H1 (cell line): Measurements from ENCODE around the gene SCARB2. TPM values are rescaled to one million over a fixed set of nuclear protein-coding genes. Genes with fewer than 3 reads are reported as not detected.

Source experiments
- CTCF ChIA-PET: fragments of 300-600 bp; sonication (Branson Sonifier 250); formaldehyde crosslinking; loops from one replicate; lab custom pipeline; 2021; ENCODE audit not compliant: partially characterized antibody; lab: Charles Lee
- POLR2A ChIA-PET: fragments of 300-600 bp; sonication (Branson Sonifier 250); formaldehyde crosslinking; loops from one replicate; lab custom pipeline; 2021; ENCODE audit warnings: inconsistent platforms; ENCODE audit not compliant: partially characterized antibody; lab: Charles Lee
- DNase-seq, 2 experiments: peaks; one replicate each; pipeline versions ENCODE4 v3.0.0 to v3.0.0-alpha.2; 2010 to 2022; ENCODE audit warnings: low spot score in 2 of 2, low read depth in 1 of 2, mixed read lengths in 1 of 2
- FAIRE-seq: peaks from 2 replicates; lab custom pipeline; 2011; peaks lifted over from hg19 to GRCh38; lab: Jason Lieb, UNC
- H2AFZ ChIP-seq: 2 replicates; pipeline ENCODE4 v1.8.1; 2012; ENCODE audit warnings: low read length, inconsistent platforms
- H2AK5ac ChIP-seq: 2 replicates; pipeline ENCODE4 v1.6.1; 2013; ENCODE audit warnings: low read depth, low read length
- H2BK120ac ChIP-seq: replicated peaks from 2 replicates; pipeline ENCODE3; 2013; ENCODE audit warnings: low read depth, low read length, inconsistent platforms
- H2BK12ac ChIP-seq: 2 replicates; pipeline ENCODE4 v1.6.1; 2013; ENCODE audit warnings: low read depth, low read length
- H2BK15ac ChIP-seq: 2 replicates; pipeline ENCODE4 v1.6.1; 2013; ENCODE audit warnings: low read length
- H2BK20ac ChIP-seq: 2 replicates; pipeline ENCODE4 v1.6.1; 2013; ENCODE audit warnings: low read length
- H2BK5ac ChIP-seq: 2 replicates; pipeline ENCODE4 v1.6.1; 2013; ENCODE audit warnings: low read depth, low read length
- H3K14ac ChIP-seq: 2 replicates; pipeline ENCODE4 v1.6.1; 2013; ENCODE audit warnings: inconsistent platforms; ENCODE audit not compliant: insufficient read length
- H3K18ac ChIP-seq: 2 replicates; pipeline ENCODE4 v1.6.1; 2013; ENCODE audit warnings: low read length; ENCODE audit errors: extremely low read depth
- H3K23ac ChIP-seq: 2 replicates; pipeline ENCODE4 v1.6.1; 2013; ENCODE audit warnings: inconsistent platforms; ENCODE audit not compliant: insufficient read length
- H3K23me2 ChIP-seq: 2 replicates; pipeline ENCODE4 v1.6.1; 2013; ENCODE audit warnings: low read depth, low read length
- H3K27ac ChIP-seq: 2 replicates; pipeline ENCODE4 v1.6.1; 2011; ENCODE audit warnings: low read depth, low read length, inconsistent platforms
- H3K27me3 ChIP-seq, 4 experiments: replicated peaks in 1 of 4; 1 replicate in 1 of 4; 2 replicates in 3 of 4; pipeline versions ENCODE4 v1.6.1 to v1.8.1; 2011 to 2013; ENCODE audit warnings: low read length in 3 of 4, mild to moderate bottlenecking in 3 of 4, inconsistent platforms in 2 of 4, mixed read lengths in 2 of 4, moderate library complexity in 1 of 4; ENCODE audit not compliant: control insufficient read depth in 3 of 4, insufficient read depth in 3 of 4; ENCODE audit errors: extremely low read depth in 1 of 4
- H3K36me3 ChIP-seq, 4 experiments: 2 replicates each; pipeline versions ENCODE4 v1.6.1 to v1.8.1; 2011 to 2013; ENCODE audit warnings: mild to moderate bottlenecking in 4 of 4, low read length in 3 of 4, moderate library complexity in 2 of 4, control low read depth in 1 of 4, inconsistent platforms in 1 of 4; ENCODE audit not compliant: insufficient read depth in 4 of 4, control insufficient read depth in 2 of 4
- H3K4ac ChIP-seq: replicated peaks from 2 replicates; pipeline ENCODE3; 2013; ENCODE audit warnings: low read length, low read depth, mixed read lengths, inconsistent platforms; ENCODE audit not compliant: insufficient read length
- H3K4me1 ChIP-seq, 4 experiments: replicated peaks in 1 of 4; 1 replicate in 1 of 4; 2 replicates in 3 of 4; pipeline versions ENCODE4 v1.6.1 to v1.8.1; 2011 to 2013; ENCODE audit warnings: low read length in 3 of 4, inconsistent platforms in 2 of 4, mixed read lengths in 1 of 4; ENCODE audit not compliant: insufficient read depth in 4 of 4, control insufficient read depth in 3 of 4
- H3K4me2 ChIP-seq, 2 experiments: 2 replicates each; pipeline versions ENCODE4 v1.6.1 to v1.8.1; 2011 to 2013; ENCODE audit warnings: low read depth in 2 of 2, low read length in 2 of 2, control low read depth in 1 of 2, inconsistent platforms in 1 of 2, mild to moderate bottlenecking in 1 of 2; ENCODE audit not compliant: insufficient read depth in 1 of 2
- H3K4me3 ChIP-seq, 4 experiments: fragments of 200-600, 300-600 bp in 1 of 4; sonication (generic), shearing (Covaris generic), sonication (Bioruptor Twin) in 1 of 4; 2 replicates each; pipeline versions ENCODE4 v1.5.1 to v1.8.1; 2011 to 2016; ENCODE audit warnings: low read length in 4 of 4, low read depth in 3 of 4, control low read depth in 2 of 4, inconsistent platforms in 2 of 4, mild to moderate bottlenecking in 2 of 4, mixed read lengths in 1 of 4, moderate library complexity in 1 of 4; ENCODE audit not compliant: insufficient read depth in 2 of 4; ENCODE audit errors: extremely low read depth in 1 of 4
- H3K56ac ChIP-seq: replicated peaks from 2 replicates; pipeline ENCODE3; 2013; ENCODE audit warnings: low read depth, mild to moderate bottlenecking, mixed read lengths, low read length, inconsistent platforms; ENCODE audit not compliant: insufficient read length
- H3K79me1 ChIP-seq: 2 replicates; pipeline ENCODE4 v1.6.1; 2013; ENCODE audit warnings: low read depth, low read length, control low read depth
- H3K79me2 ChIP-seq, 2 experiments: 2 replicates each; pipeline versions ENCODE4 v1.6.1 to v1.8.1; 2012 to 2013; ENCODE audit warnings: low read length in 2 of 2, mild to moderate bottlenecking in 2 of 2, inconsistent platforms in 1 of 2; ENCODE audit not compliant: insufficient read depth in 2 of 2, control insufficient read depth in 1 of 2
- H3K9ac ChIP-seq, 4 experiments: replicated peaks in 1 of 4; 1 replicate in 1 of 4; 2 replicates in 3 of 4; pipeline versions ENCODE4 v1.6.1 to v1.8.1; 2011 to 2013; ENCODE audit warnings: low read depth in 3 of 4, low read length in 3 of 4, control low read depth in 2 of 4, mild to moderate bottlenecking in 2 of 4, moderate library complexity in 2 of 4, inconsistent platforms in 1 of 4; ENCODE audit errors: extremely low read depth in 1 of 4
- H3K9me3 ChIP-seq, 2 experiments: 2 replicates each; pipeline versions ENCODE4 v1.6.1 to v1.8.1; 2012 to 2013; ENCODE audit warnings: mild to moderate bottlenecking in 2 of 2, moderate library complexity in 2 of 2, control low read depth in 1 of 2, inconsistent platforms in 1 of 2, low read depth in 1 of 2, low read length in 1 of 2, mixed read lengths in 1 of 2; ENCODE audit not compliant: insufficient read depth in 2 of 2
- H4K20me1 ChIP-seq, 2 experiments: replicated peaks in 1 of 2; 2 replicates each; pipeline versions ENCODE3 to v1.8.1; 2011 to 2013; ENCODE audit warnings: inconsistent platforms in 2 of 2, low read length in 2 of 2, mild to moderate bottlenecking in 1 of 2; ENCODE audit not compliant: insufficient read depth in 2 of 2, control insufficient read depth in 1 of 2
- H4K5ac ChIP-seq: 2 replicates; pipeline ENCODE4 v1.6.1; 2013; ENCODE audit warnings: low read length, low read depth, mixed read lengths, inconsistent platforms; ENCODE audit not compliant: insufficient read length
- H4K8ac ChIP-seq: 2 replicates; pipeline ENCODE4 v1.8.0; 2013; ENCODE audit warnings: mild to moderate bottlenecking, moderate library complexity, low read length, inconsistent platforms; ENCODE audit not compliant: insufficient read depth; ENCODE audit errors: extremely low read depth
- H4K91ac ChIP-seq: replicated peaks from 2 replicates; pipeline ENCODE3; 2013; ENCODE audit warnings: low read length, mixed read lengths, inconsistent platforms; ENCODE audit not compliant: insufficient read length
- BCL11A ChIP-seq, 2 experiments: IDR thresholded peaks; one replicate each; pipeline ENCODE4 v1.6.1; 2011; ENCODE audit warnings: low read depth in 2 of 2, low read length in 2 of 2, mild to moderate bottlenecking in 2 of 2
- CREB1 ChIP-seq: IDR thresholded peaks from 2 replicates; pipeline ENCODE4 v1.6.1; 2012; ENCODE audit warnings: inconsistent platforms
- CTBP2 ChIP-seq: IDR thresholded peaks from 2 replicates; pipeline ENCODE4 v1.7.0; 2011; ENCODE audit warnings: borderline replicate concordance, mild to moderate bottlenecking, moderate library complexity, mixed read lengths, low read length; ENCODE audit not compliant: insufficient read depth, insufficient read length
- EZH2 ChIP-seq: fragments of 200-600 bp; sonication (generic); IDR thresholded peaks from 2 replicates; pipeline ENCODE4 v1.7.1; 2012; ENCODE audit warnings: low read depth, mild to moderate bottlenecking, moderate library complexity, low read length, inconsistent platforms; ENCODE audit not compliant: severe bottlenecking
- POU5F1 ChIP-seq: IDR thresholded peaks from 2 replicates; pipeline ENCODE4 v1.6.1; 2011; ENCODE audit warnings: low read depth, mild to moderate bottlenecking, low read length, moderate library complexity
- RAD21 ChIP-seq, 2 experiments: IDR thresholded peaks in 1 of 2; conservative IDR thresholded peaks in 1 of 2; 2 replicates each; pipeline ENCODE4 v1.6.1; 2011; ENCODE audit warnings: low read depth in 2 of 2, low read length in 2 of 2, improper control_type of control experiment in 1 of 2, inconsistent platforms in 1 of 2, mild to moderate bottlenecking in 1 of 2, moderate library complexity in 1 of 2
- SIRT6 ChIP-seq: IDR thresholded peaks from one replicate; pipeline ENCODE4 v1.7.1; 2012; ENCODE audit warnings: low read length, inconsistent platforms
- WGBS, 2 experiments: shearing (Covaris generic) in 1 of 2; methylation state at CpG; one replicate each; pipeline versions ENCODE4 v1.1.6 to v1.1.7; 2013 to 2015; ENCODE audit warnings: low lambda C conversion rate in 2 of 2, mixed read lengths in 2 of 2, inconsistent platforms in 1 of 2, low coverage in 1 of 2, missing lambda C conversion rate in 1 of 2; ENCODE audit not compliant: insufficient replicate concordance in 2 of 2, insufficient coverage in 1 of 2, insufficient read length in 1 of 2; ENCODE audit errors: extremely low coverage in 1 of 2, missing lambda C conversion rate in 1 of 2; 5-methylcytosine and 5-hydroxymethylcytosine counted together
- polyA plus RNA-seq, 7 experiments: library from polyadenylated mRNA; depleted of rRNA in 3 of 7; stranded (reverse) in 5 of 7; unstranded in 2 of 7; fragments of >200 nt in 5 of 7; fragments of 200-250 nt in 2 of 7; gene quantifications; 1 replicate in 5 of 7; 2 replicates in 1 of 7; 4 replicates in 1 of 7; pipeline versions ENCODE4 v1.2.1 to v1.2.3, GENCODE V29; 2011 to 2013; ENCODE audit warnings: missing spikeins in 2 of 7, mixed read lengths in 2 of 7
- total RNA-seq: library from RNA; stranded (reverse); fragmentation: NEBNext Ultra II Directional; extraction: Animal tissue kit (Norgen Biotek cat#: 25700); gene quantifications from 2 replicates; pipeline ENCODE4 v1.2.1, GENCODE V29; 2021
- TF ChIP-seq, protein P1 (sequence below): IDR thresholded peaks from 2 replicates; pipeline ENCODE4 v1.6.1; 2011; ENCODE audit warnings: low read length, improper control_type of control experiment

SCARB2 gene
- total and polyA plus RNA-seq, 2 of the 8 experiments (the other 6 are each of a cell fraction or from before 2014, with no cell fraction given) = 18.5 to 35.7 TPM

DNA sequence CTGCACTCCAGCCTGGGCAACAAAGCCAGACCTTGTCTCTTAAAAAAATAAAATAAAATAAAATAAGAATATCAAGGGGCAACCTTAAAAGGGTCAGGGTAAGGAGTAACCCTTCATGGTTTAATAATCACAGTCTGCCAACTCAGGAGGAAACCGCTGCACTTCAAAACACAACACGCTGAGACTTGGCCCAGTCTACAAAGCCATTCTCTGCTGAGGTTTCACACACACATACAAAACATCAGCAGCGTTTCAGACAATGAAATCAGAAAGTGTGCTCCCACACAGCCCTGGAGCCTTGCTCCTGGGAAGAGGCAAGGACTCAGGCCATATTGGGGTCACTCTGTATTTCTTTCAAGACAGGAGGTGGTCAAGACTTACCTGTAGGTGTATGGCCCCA lies 18.3 kb downstream of the SCARB2 start:
- H2AK5ac ChIP-seq = no peak overlapping the region
- FAIRE-seq = no peak
- no peak overlapping the region for H2AFZ ChIP-seq
- H3K27ac ChIP-seq = no peak overlapping the region
- no peak for TF ChIP-seq RAD21 (IDR thresholded peaks at IDR 0.05 in 1 of 2, conservative IDR thresholded peaks at IDR 0.05 in 1 of 2; ENCODE audit: low read depth in 2 of 2, low read length in 2 of 2)
- TF ChIP-seq BCL11A (IDR thresholded peaks at IDR 0.05; ENCODE audit: low read depth in 2 of 2, low read length in 2 of 2) = no peak
- no peak for TF ChIP-seq CTBP2
- no peak for TF ChIP-seq POU5F1
- no peak for TF ChIP-seq EZH2
- TF ChIP-seq CREB1 = no peak
- TF ChIP-seq, protein P1, sequence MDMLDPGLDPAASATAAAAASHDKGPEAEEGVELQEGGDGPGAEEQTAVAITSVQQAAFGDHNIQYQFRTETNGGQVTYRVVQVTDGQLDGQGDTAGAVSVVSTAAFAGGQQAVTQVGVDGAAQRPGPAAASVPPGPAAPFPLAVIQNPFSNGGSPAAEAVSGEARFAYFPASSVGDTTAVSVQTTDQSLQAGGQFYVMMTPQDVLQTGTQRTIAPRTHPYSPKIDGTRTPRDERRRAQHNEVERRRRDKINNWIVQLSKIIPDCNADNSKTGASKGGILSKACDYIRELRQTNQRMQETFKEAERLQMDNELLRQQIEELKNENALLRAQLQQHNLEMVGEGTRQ = no peak
- TF ChIP-seq SIRT6 = no peak
- H3K14ac ChIP-seq = no peak overlapping the region
- no peak overlapping the region for H2BK15ac ChIP-seq
- H4K20me1 ChIP-seq = no peaks in the 10 kb centered on the region
- H3K79me1 ChIP-seq = 0 out of 2 replicates have a peak, but pooled peaks cover 2% of the 10 kb centered on the region
- no peak overlapping the region for H2BK120ac ChIP-seq
- H4K8ac ChIP-seq = no peak overlapping the region
- 95% methylated on average over 3 of the region's 3 CpGs; no CpG with 5 or more reads in 1 of the 2 experiments for WGBS, 2 experiments
- H2BK12ac ChIP-seq = no peak overlapping the region
- no peak overlapping the region for H2BK20ac ChIP-seq
- no peak overlapping the region for H3K4me3 ChIP-seq
- peaks cover 0 to 28% (median 13%) of the 10 kb centered on the region in 4 experiments; a peak in 4 of 8 replicates for H3K36me3 ChIP-seq
- peaks cover 0 to 5% (median 0%) of the 10 kb centered on the region in 4 experiments; a peak in 1 of 7 replicates for H3K4me1 ChIP-seq
- no peak overlapping the region for H3K56ac ChIP-seq
- no peaks in the 10 kb centered on the region for H3K23me2 ChIP-seq
- H3K4me2 ChIP-seq = no peak overlapping the region
- H3K9ac ChIP-seq = no peak overlapping the region
- no peak overlapping the region for H3K4ac ChIP-seq
- H4K91ac ChIP-seq = no peak overlapping the region
- no peak overlapping the region for H2BK5ac ChIP-seq
- no peak overlapping the region for H3K23ac ChIP-seq
- peaks cover 14 to 16% of the 10 kb centered on the region in 2 experiments; a peak in 3 of 4 replicates for H3K9me3 ChIP-seq
- no peaks in the 10 kb centered on the region for H3K27me3 ChIP-seq
- H3K79me2 ChIP-seq = no peaks in the 10 kb centered on the region; a peak in 1 of 4 replicates
- ChIA-PET CTCF (no interaction called here), POLR2A (no interaction called here)
- DNase-seq = no peak
- H4K5ac ChIP-seq = no peak overlapping the region
- no peak overlapping the region for H3K18ac ChIP-seq
